ENCODE data around the gene HNRNPK. TPM values are rescaled to one million over a fixed set of nuclear protein-coding genes. Genes with fewer than 3 reads are reported as not detected.

Gene HNRNPK
- total and polyA plus RNA-seq, 2 donors from 2014 or later, result 290 to 483 TPM

GRCh38 chr9:83965350-83966208 is 14.4 kb downstream of the HNRNPK start:
- DNase-seq (peak in 1 of 5 donors; percentile 41), FAIRE-seq (no peak)
- Histone ChIP-seq H3K4me1 (ENCODE audit: control insufficient read depth in 2 of 3, insufficient read depth in 2 of 3, low read depth in 1 of 3, low read length in 3 of 3) (peaks cover 0 to 4% (median 0%) of the 10 kb centered on the region in 3 donors), H3K27ac (ENCODE audit: low read depth in 2 of 2, low read length in 2 of 2) (no peak overlapping the region), H3K4me3 (ENCODE audit: low read length in 3 of 3) (no peak overlapping the region), H3K36me3 (ENCODE audit: control insufficient read depth in 2 of 3, insufficient read depth in 3 of 3, low read length in 3 of 3) (peaks cover 3 to 27% (median 15%) of the 10 kb centered on the region in 3 donors), H3K9me3 (ENCODE audit: control insufficient read depth in 2 of 3, insufficient read depth in 1 of 3, low read length in 3 of 3) (no peaks in the 10 kb centered on the region), H3K27me3 (ENCODE audit: control insufficient read depth, insufficient read depth, low read length) (no peaks in the 10 kb centered on the region), H3K9ac (ENCODE audit: low read length in 3 of 3) (no peak overlapping the region)
- intact Hi-C loops (cut with DNase I), result no loop called here
- TF ChIP-seq CTCF (IDR thresholded peaks at IDR 0.05; ENCODE audit: borderline replicate concordance, extremely low read depth, insufficient read depth), result no peak

GRCh38 chr9:83964973-83965349 is 15.1 kb downstream of the HNRNPK start:
- no peak for FAIRE-seq
- no peak overlapping the region for H3K27ac ChIP-seq (ENCODE audit: low read depth in 2 of 2, low read length in 2 of 2)

GRCh38 chr9:83962165-83962564 is 17.9 kb downstream of the HNRNPK start:
- DNase-seq, result no peak
- no peak for TF ChIP-seq CTCF (IDR thresholded peaks at IDR 0.05; ENCODE audit: borderline replicate concordance, extremely low read depth, insufficient read depth)
- no peak for FAIRE-seq
- no peaks in the 10 kb centered on the region for H3K9me3 ChIP-seq (ENCODE audit: control insufficient read depth in 2 of 3, insufficient read depth in 1 of 3, low read length in 3 of 3)
- no peak overlapping the region for H3K27ac ChIP-seq (ENCODE audit: low read depth in 2 of 2, low read length in 2 of 2)
- no peak overlapping the region for H3K9ac ChIP-seq (ENCODE audit: low read length in 3 of 3)
- H3K4me1 ChIP-seq (ENCODE audit: control insufficient read depth in 2 of 3, insufficient read depth in 2 of 3, low read depth in 1 of 3, low read length in 3 of 3), result peaks cover 0 to 4% (median 4%) of the 10 kb centered on the region in 3 donors
- intact Hi-C loops (cut with DNase I), result no loop called here
- H3K36me3 ChIP-seq (ENCODE audit: control insufficient read depth in 2 of 3, insufficient read depth in 3 of 3, low read length in 3 of 3), result peaks cover 0 to 3% (median 0%) of the 10 kb centered on the region in 3 donors
- H3K4me3 ChIP-seq (ENCODE audit: low read length in 3 of 3), result no peak overlapping the region
- no peaks in the 10 kb centered on the region for H3K27me3 ChIP-seq (ENCODE audit: control insufficient read depth, insufficient read depth, low read length)

More at GRCh38 chr9:83964973-83965349, 15.1 kb downstream of the HNRNPK start:
- peaks cover 3 to 21% (median 11%) of the 10 kb centered on the region in 3 donors for H3K36me3 ChIP-seq (ENCODE audit: control insufficient read depth in 2 of 3, insufficient read depth in 3 of 3, low read length in 3 of 3)
- DNase-seq, result no peak
- H3K4me1 ChIP-seq (ENCODE audit: control insufficient read depth in 2 of 3, insufficient read depth in 2 of 3, low read depth in 1 of 3, low read length in 3 of 3), result peaks cover 0 to 4% (median 0%) of the 10 kb centered on the region in 3 donors
- H3K27me3 ChIP-seq (ENCODE audit: control insufficient read depth, insufficient read depth, low read length), result no peaks in the 10 kb centered on the region
- no peak overlapping the region for H3K9ac ChIP-seq (ENCODE audit: low read length in 3 of 3)
- TF ChIP-seq CTCF (IDR thresholded peaks at IDR 0.05; ENCODE audit: borderline replicate concordance, extremely low read depth, insufficient read depth), result no peak
- H3K4me3 ChIP-seq (ENCODE audit: low read length in 3 of 3), result no peak overlapping the region
- intact Hi-C loops (cut with DNase I), result no loop called here
- no peaks in the 10 kb centered on the region for H3K9me3 ChIP-seq (ENCODE audit: control insufficient read depth in 2 of 3, insufficient read depth in 1 of 3, low read length in 3 of 3)

Data from kidney (tissue), 14 donors.